HepG2 (cell line): ENCODE measurements around the gene CCDC85C. TPM values are rescaled to one million over a fixed set of nuclear protein-coding genes. Genes with fewer than 3 reads are reported as not detected.
A peak's percentile ranks its signal among the peaks of the same experiment; 100 is the strongest.

Source experiments
- ATAC-seq: fragments of 200-7000 bp; cut with Tn5 transposase; 3 replicates; pipeline ENCODE4 v1.9.1; 2020; ENCODE audit warnings: mild to moderate bottlenecking, moderate library complexity
- BruUV-seq: library from RNA; stranded (reverse); fragments of 400-500 nt; replicated peaks from 2 replicates; lab custom pipeline; 2021; lab: Mats Ljungman, UMichigan
- CTCF ChIA-PET: fragments of 300-600 bp; formaldehyde crosslinking; extraction: SDS; loops from one replicate; lab custom pipeline; 2021; ENCODE audit warnings: low total read pairs, inconsistent platforms, low intra/inter-chr PET ratio; lab: Yijun Ruan, JAX
- POLR2A ChIA-PET: fragments of 350-600 bp; sonication (Branson Sonifier 250); formaldehyde crosslinking; loops from one replicate; lab custom pipeline; 2020; ENCODE audit warnings: antibody characterized with exemption, inconsistent platforms; lab: Yijun Ruan, JAX
- DNase-seq: peaks from one replicate; pipeline ENCODE4 v3.0.0-alpha.2; 2015; ENCODE audit warnings: low spot score
- FAIRE-seq: peaks from 3 replicates; lab custom pipeline; 2011; peaks lifted over from hg19 to GRCh38; lab: Jason Lieb, UNC
- H2AFZ ChIP-seq: one replicate; pipeline ENCODE4 v1.6.1; 2011; ENCODE audit warnings: low read length, inconsistent platforms
- H3K27ac ChIP-seq: fragments of 300-600 bp; 3 replicates; pipeline ENCODE4 v1.8.0; 2011; ENCODE audit warnings: mixed run types, mild to moderate bottlenecking, mixed read lengths, low read length, inconsistent platforms; ENCODE audit not compliant: insufficient read depth; ENCODE audit errors: extremely low read length
- H3K27me3 ChIP-seq, 2 experiments: fragments of 200-600 bp in 1 of 2; 2 replicates in 1 of 2; 3 replicates in 1 of 2; pipeline versions ENCODE4 v1.6.0 to v1.8.0; 2011; ENCODE audit warnings: low read length in 2 of 2, mild to moderate bottlenecking in 2 of 2, moderate library complexity in 2 of 2, inconsistent platforms in 1 of 2; ENCODE audit not compliant: insufficient read depth in 2 of 2, control insufficient read depth in 1 of 2
- H3K36me3 ChIP-seq, 2 experiments: fragments of 200-600 bp in 1 of 2; replicated peaks in 1 of 2; 2 replicates in 1 of 2; 3 replicates in 1 of 2; pipeline versions ENCODE4 v1.5.1 to v1.8.0; 2011; ENCODE audit warnings: low read length in 2 of 2, inconsistent platforms in 1 of 2; ENCODE audit not compliant: insufficient read depth in 2 of 2, control insufficient read depth in 1 of 2
- H3K4me1 ChIP-seq: 2 replicates; pipeline ENCODE4 v1.5.1; 2012; ENCODE audit warnings: low read length, inconsistent platforms; ENCODE audit not compliant: insufficient read depth
- H3K4me2 ChIP-seq: 2 replicates; pipeline ENCODE4 v1.6.0; 2011; ENCODE audit warnings: low read depth, low read length, inconsistent platforms
- H3K4me3 ChIP-seq, 3 experiments: fragments of 200-600 bp in 1 of 3; sonication (generic), shearing (Covaris generic) in 1 of 3; replicated peaks in 1 of 3; 2 replicates each; pipeline ENCODE4 v1.5.1; 2011 to 2016; ENCODE audit warnings: low read length in 3 of 3, inconsistent platforms in 2 of 3, low read depth in 2 of 3, mild to moderate bottlenecking in 2 of 3, control low read depth in 1 of 3, mixed read lengths in 1 of 3; ENCODE audit not compliant: insufficient read depth in 1 of 3
- H3K79me2 ChIP-seq: one replicate; pipeline ENCODE4 v1.6.1; 2011; ENCODE audit warnings: low read length, inconsistent platforms; ENCODE audit not compliant: insufficient read depth
- H3K9ac ChIP-seq: 2 replicates; pipeline ENCODE4 v1.6.0; 2011; ENCODE audit warnings: mild to moderate bottlenecking, low read depth, low read length, inconsistent platforms; ENCODE audit not compliant: insufficient read depth
- H3K9me3 ChIP-seq: 2 replicates; pipeline ENCODE4 v1.5.1; 2012; ENCODE audit warnings: mild to moderate bottlenecking, low read length
- H4K20me1 ChIP-seq: 2 replicates; pipeline ENCODE4 v1.6.0; 2011; ENCODE audit warnings: inconsistent platforms, mild to moderate bottlenecking, low read length, moderate library complexity; ENCODE audit not compliant: insufficient read depth
- CEBPB ChIP-seq: IDR thresholded peaks from 2 replicates; pipeline ENCODE4 v1.6.1; 2011; ENCODE audit warnings: low read depth, low read length, improper control_type of control experiment, borderline replicate concordance
- RBM22 ChIP-seq: fragments of 200-400 bp; formaldehyde crosslinking; optimal IDR thresholded peaks from 2 replicates; pipeline ENCODE3; 2017; ENCODE audit warnings: mild to moderate bottlenecking, low read length, moderate library complexity
- RFXAP ChIP-seq: sonication (generic); formaldehyde crosslinking; IDR thresholded peaks from 2 replicates; pipeline ENCODE4 v1.4.0; 2020; ENCODE audit warnings: missing genetic modification reagents, borderline replicate concordance
- SMARCC2 ChIP-seq: fragments of 450-650 bp; IDR thresholded peaks from 2 replicates; pipeline ENCODE4 v1.6.1; 2017; ENCODE audit warnings: antibody characterized with exemption, mild to moderate bottlenecking
- ZBTB8A ChIP-seq: sonication (generic); formaldehyde crosslinking; IDR thresholded peaks from 2 replicates; pipeline ENCODE4 v1.4.0; 2020; ENCODE audit warnings: mild to moderate bottlenecking, low read depth, missing genetic modification reagents, borderline replicate concordance
- ZNF615 ChIP-seq: sonication (generic); formaldehyde crosslinking; IDR thresholded peaks from 2 replicates; pipeline ENCODE4 v1.5.0; 2020; ENCODE audit warnings: mild to moderate bottlenecking, missing genetic modification reagents, borderline replicate concordance
- ZNF740 ChIP-seq: sonication (generic); formaldehyde crosslinking; IDR thresholded peaks from 2 replicates; pipeline ENCODE4 v1.4.0; 2020; ENCODE audit warnings: missing genetic modification reagents
- ZSCAN12 ChIP-seq: sonication (generic); formaldehyde crosslinking; IDR thresholded peaks from 2 replicates; pipeline ENCODE4 v1.9.0; 2021; ENCODE audit warnings: mild to moderate bottlenecking, missing genetic modification reagents
- WGBS: methylation state at CpG from one replicate; pipeline ENCODE4 v1.1.6; 2017; ENCODE audit warnings: low lambda C conversion rate; 5-methylcytosine and 5-hydroxymethylcytosine counted together
- in situ Hi-C: cut with HindIII; loops from 2 replicates; pipeline ENCODE4 v1.10.0; 2017; ENCODE audit warnings: low pct_unique_long_range_greater_than_20kb; ENCODE audit not compliant: extremely low pct_ligation_motif_present
- intact Hi-C: fragments of 100-400 bp; cut with micrococcal nuclease; formaldehyde crosslinking; loops from one replicate; pipeline ENCODE4 v1.10.0; 2022; ENCODE audit not compliant: unreplicated experiment
- polyA plus RNA-seq, 8 experiments: library from polyadenylated mRNA; depleted of rRNA in 3 of 8; stranded (reverse) in 7 of 8; unstranded in 1 of 8; fragments of >200 nt; fragmentation: Illumina TruSeq in 4 of 8; extraction: Trizol in 4 of 8; gene quantifications; 2 replicates each; pipeline versions ENCODE4 v1.2.1 to v1.2.3, GENCODE V29; 2011 to 2016; ENCODE audit warnings: low read depth in 4 of 8, missing spikeins in 1 of 8, mixed read lengths in 1 of 8; ENCODE audit not compliant: insufficient read depth in 1 of 8
- total RNA-seq, 5 experiments: library from RNA; depleted of rRNA; stranded (reverse); fragments of >200 nt; fragmentation: Illumina TruSeq; extraction: Trizol; gene quantifications; 2 replicates each; pipeline ENCODE4 v1.2.3, GENCODE V29; 2016; ENCODE audit warnings: low read depth in 1 of 5
- TF ChIP-seq, protein P1 (sequence below): sonication (generic); formaldehyde crosslinking; IDR thresholded peaks from 2 replicates; pipeline ENCODE4 v1.5.1; 2020; ENCODE audit warnings: mild to moderate bottlenecking, missing genetic modification reagents
- TF ChIP-seq, protein P2 (sequence below): sonication (generic); formaldehyde crosslinking; IDR thresholded peaks from 2 replicates; pipeline ENCODE4 v1.5.1; 2020; ENCODE audit warnings: missing genetic modification reagents, mild to moderate bottlenecking, borderline replicate concordance

Gene CCDC85C
- total and polyA plus RNA-seq, 2 of the 13 experiments (the other 11 are each of a cell fraction or from before 2014, with no cell fraction given): 18.8 to 43.8 TPM

- no peak overlapping the region for H2AFZ ChIP-seq
- intact Hi-C loops (no loop called here), in situ Hi-C loops (no loop called here)
- no peaks in the 10 kb centered on the region for H3K9me3 ChIP-seq
- H3K4me2 ChIP-seq: no peak overlapping the region
- BruUV-seq: TSS peak; percentile 28
- WGBS: 96% methylated on average over 5 of the region's 5 CpGs
- FAIRE-seq (no peak), DNase-seq (no peak), ATAC-seq (no peak)
- no peaks in the 10 kb centered on the region for H3K4me1 ChIP-seq
- ChIA-PET CTCF (no interaction called here), POLR2A (no interaction called here)
- H3K36me3 ChIP-seq: peaks cover 38 to 93% of the 10 kb centered on the region in 2 experiments; a peak in 4 of 5 replicates
- H3K79me2 ChIP-seq: no peaks in the 10 kb centered on the region
- no peak overlapping the region for H3K9ac ChIP-seq
- no peak overlapping the region for H3K27ac ChIP-seq
- no peaks in the 10 kb centered on the region for H3K27me3 ChIP-seq
- peak; percentile 32 for TF ChIP-seq RBM22
- TF ChIP-seq CEBPB: no peak
- no peaks in the 10 kb centered on the region; the same call in 1 of the 2 replicates for H4K20me1 ChIP-seq
- H3K4me3 ChIP-seq: no peak overlapping the region
Measured at GRCh38 chr14:99505089-99505488, 98.9 kb downstream of the CCDC85C start.

GRCh38 chr14:99503848-99504453, 100.1 kb downstream of the CCDC85C start:
- H3K79me2 ChIP-seq: no peaks in the 10 kb centered on the region
- TF ChIP-seq SMARCC2 (no peak), ZNF740 (CRISPR knock-in tag) (0 out of 2 replicates have a peak, but pooled peaks have one; percentile 32), ZNF615 (no peak), ZBTB8A (no peak), ZSCAN12 (CRISPR knock-in tag) (no peak), RFXAP (CRISPR knock-in tag) (no peak)
- TF ChIP-seq, protein P1, sequence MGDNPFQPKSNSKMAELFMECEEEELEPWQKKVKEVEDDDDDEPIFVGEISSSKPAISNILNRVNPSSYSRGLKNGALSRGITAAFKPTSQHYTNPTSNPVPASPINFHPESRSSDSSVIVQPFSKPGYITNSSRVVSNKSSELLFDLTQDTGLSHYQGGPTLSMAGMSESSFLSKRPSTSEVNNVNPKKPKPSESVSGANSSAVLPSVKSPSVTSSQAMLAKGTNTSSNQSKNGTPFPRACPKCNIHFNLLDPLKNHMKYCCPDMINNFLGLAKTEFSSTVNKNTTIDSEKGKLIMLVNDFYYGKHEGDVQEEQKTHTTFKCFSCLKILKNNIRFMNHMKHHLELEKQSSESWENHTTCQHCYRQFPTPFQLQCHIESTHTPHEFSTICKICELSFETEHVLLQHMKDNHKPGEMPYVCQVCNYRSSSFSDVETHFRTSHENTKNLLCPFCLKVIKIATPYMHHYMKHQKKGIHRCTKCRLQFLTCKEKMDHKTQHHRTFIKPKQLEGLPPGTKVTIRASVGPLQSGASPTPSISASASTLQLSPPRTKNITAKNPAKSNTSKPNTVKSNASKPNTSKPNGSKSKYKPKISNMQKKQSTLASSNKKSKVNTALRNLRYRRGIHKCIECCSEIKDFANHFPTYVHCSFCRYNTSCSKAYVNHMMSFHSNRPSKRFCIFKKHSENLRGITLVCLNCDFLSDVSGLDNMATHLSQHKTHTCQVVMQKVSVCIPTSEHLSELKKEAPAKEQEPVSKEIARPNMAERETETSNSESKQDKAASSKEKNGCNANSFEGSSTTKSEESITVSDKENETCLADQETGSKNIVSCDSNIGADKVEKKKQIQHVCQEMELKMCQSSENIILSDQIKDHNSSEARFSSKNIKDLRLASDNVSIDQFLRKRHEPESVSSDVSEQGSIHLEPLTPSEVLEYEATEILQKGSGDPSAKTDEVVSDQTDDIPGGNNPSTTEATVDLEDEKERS (CRISPR knock-in tag): no peak
- TF ChIP-seq, protein P2, sequence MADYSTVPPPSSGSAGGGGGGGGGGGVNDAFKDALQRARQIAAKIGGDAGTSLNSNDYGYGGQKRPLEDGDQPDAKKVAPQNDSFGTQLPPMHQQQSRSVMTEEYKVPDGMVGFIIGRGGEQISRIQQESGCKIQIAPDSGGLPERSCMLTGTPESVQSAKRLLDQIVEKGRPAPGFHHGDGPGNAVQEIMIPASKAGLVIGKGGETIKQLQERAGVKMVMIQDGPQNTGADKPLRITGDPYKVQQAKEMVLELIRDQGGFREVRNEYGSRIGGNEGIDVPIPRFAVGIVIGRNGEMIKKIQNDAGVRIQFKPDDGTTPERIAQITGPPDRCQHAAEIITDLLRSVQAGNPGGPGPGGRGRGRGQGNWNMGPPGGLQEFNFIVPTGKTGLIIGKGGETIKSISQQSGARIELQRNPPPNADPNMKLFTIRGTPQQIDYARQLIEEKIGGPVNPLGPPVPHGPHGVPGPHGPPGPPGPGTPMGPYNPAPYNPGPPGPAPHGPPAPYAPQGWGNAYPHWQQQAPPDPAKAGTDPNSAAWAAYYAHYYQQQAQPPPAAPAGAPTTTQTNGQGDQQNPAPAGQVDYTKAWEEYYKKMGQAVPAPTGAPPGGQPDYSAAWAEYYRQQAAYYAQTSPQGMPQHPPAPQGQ: no peak
- TF ChIP-seq, all 625 proteins: peak for 1
- FAIRE-seq: no peak
- Histone ChIP-seq H2AFZ (no peak overlapping the region), H3K27ac (no peak overlapping the region), H3K9ac (no peak overlapping the region), H3K4me1 (no peaks in the 10 kb centered on the region), H4K20me1 (no peaks in the 10 kb centered on the region), H3K4me3 (no peak overlapping the region), H3K4me2 (no peak overlapping the region), H3K9me3 (no peaks in the 10 kb centered on the region), H3K27me3 (no peaks in the 10 kb centered on the region), H3K36me3 (peaks cover 34 to 96% of the 10 kb centered on the region in 2 experiments; a peak in 4 of 5 replicates)
- POLR2A ChIA-PET: no interaction called here
- CTCF ChIA-PET: no interaction called here
- in situ Hi-C loops: no loop called here
- BruUV-seq: no TSS peak
- no peak for ATAC-seq
- DNase-seq: no peak
- 90% methylated on average over 4 of the region's 4 CpGs for WGBS
- intact Hi-C loops: no loop called here
